22Rv1 (cell line): ENCODE results near the gene NRIP2.
"Not testable (repeated sequence)": the region's sequence is repeated elsewhere in the genome, so short reads cannot be mapped to it uniquely, and the experiment has no call there.

Source experiments
- H3K27ac ChIP-seq: fragments of 450-650 bp; 2 replicates; pipeline ENCODE4 v1.5.1; 2017
- ZFX ChIP-seq: fragments of 450-650 bp; IDR thresholded peaks from 2 replicates; pipeline ENCODE4 v1.6.1; 2017; ENCODE audit warnings: antibody characterized with exemption, borderline replicate concordance
- TF ChIP-seq, protein P1 (sequence below): fragments of 450-650 bp; IDR thresholded peaks from 2 replicates; pipeline ENCODE4 v1.5.1; 2017; ENCODE audit warnings: mild to moderate bottlenecking

NRIP2 gene

DNA sequence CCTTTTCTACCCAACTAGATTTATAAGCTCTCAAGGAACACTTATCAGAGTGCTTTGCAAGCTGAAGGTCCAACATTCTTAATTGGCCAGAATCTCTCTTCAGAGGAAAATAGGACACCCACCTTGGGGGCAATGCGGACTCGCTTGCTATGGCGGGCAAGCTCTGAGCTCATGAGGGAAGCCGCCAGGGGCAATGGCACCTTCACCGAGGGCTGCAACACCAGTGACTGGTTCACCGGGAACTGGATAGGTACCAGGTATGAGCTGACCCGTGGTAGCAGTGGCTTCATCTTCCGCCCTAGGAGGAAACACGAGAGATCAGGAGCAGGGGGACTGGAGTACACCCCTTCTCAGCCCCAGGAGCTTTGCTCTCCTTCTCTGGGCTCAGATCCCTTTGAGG lies 29.4 kb upstream of the NRIP2 start:
- TF ChIP-seq ZFX: no peak
- TF ChIP-seq, protein P1, sequence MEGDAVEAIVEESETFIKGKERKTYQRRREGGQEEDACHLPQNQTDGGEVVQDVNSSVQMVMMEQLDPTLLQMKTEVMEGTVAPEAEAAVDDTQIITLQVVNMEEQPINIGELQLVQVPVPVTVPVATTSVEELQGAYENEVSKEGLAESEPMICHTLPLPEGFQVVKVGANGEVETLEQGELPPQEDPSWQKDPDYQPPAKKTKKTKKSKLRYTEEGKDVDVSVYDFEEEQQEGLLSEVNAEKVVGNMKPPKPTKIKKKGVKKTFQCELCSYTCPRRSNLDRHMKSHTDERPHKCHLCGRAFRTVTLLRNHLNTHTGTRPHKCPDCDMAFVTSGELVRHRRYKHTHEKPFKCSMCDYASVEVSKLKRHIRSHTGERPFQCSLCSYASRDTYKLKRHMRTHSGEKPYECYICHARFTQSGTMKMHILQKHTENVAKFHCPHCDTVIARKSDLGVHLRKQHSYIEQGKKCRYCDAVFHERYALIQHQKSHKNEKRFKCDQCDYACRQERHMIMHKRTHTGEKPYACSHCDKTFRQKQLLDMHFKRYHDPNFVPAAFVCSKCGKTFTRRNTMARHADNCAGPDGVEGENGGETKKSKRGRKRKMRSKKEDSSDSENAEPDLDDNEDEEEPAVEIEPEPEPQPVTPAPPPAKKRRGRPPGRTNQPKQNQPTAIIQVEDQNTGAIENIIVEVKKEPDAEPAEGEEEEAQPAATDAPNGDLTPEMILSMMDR: no peak
- no peak overlapping the region for H3K27ac ChIP-seq

- H3K27ac ChIP-seq: not testable (repeated sequence)
Observed at GRCh38 chr12:2863402-2863801, 28.6 kb upstream of the NRIP2 start.

DNA sequence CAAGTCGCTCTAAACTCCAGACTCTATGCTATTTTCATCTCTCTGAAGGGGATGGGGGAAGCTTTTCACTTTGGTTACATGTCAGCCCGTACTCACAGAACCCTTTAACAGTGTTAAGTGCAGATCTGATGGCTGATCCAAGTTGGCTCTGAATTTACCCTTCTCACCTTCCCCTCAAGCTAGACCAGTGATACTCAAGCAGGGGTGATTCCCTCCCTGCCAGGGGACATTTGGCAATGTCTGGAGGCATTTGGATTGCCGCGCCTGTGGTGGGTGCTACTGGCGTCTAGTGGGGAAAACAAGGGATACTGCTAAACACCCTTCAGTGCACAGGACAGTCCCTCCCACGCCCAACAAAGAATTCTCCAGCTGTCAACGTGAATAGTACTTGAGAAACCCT lies 28.0 kb upstream of the NRIP2 start:
- no peak overlapping the region for H3K27ac ChIP-seq
- no peak for TF ChIP-seq ZFX
- TF ChIP-seq, protein P1: no peak

DNA sequence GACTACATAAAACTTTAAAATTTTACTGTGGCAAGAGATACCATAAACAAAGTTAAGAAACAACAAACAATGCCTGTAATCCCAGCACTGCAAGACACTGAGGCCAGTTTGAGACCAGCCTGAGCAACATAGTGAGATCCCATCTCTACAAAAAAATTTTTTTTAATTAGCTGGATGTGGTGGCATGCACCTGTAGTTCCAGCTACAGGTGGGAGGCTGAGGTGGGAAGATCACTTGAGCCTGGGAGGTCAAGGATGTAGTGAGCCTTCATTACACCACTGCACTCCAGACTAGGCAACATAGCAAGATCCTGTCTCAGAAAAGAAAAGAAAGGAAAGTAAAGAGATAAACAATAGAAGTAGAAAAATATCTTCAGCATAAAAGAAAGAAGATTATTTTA lies 25.3 kb upstream of the NRIP2 start:
- TF ChIP-seq, protein P1: no peak
- TF ChIP-seq ZFX: no peak
- H3K27ac ChIP-seq: no peak overlapping the region

DNA sequence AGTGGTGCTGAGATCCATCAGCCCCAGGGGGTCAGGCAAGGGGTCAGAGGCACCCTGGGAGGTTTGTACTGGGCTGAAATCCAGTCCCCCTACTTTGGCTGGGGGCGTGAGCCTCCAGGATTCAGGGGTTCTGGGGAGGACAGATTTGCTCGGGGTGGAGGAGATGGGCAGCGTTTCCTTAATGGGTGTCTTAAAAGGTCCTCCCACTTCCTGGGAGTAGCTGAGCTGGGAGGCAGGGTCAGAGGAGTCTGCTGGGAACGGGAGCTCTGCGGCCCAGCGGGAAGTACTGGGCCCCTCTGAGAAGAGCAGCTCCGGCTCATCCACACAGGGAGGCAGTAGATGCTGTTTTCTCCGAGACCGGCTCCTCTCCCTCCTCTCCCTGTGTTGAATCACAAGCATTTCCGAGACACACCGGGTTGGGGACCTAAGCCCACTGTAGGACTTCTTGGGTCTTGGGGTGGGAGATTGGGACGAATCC lies 24.1 kb upstream of the NRIP2 start:
- peak overlapping the region; percentile 29; the same call in 1 of the 2 replicates for H3K27ac ChIP-seq
- no peak for TF ChIP-seq ZFX
- TF ChIP-seq, protein P1: no peak

GRCh38 chr12:2858334-2858733 lies 23.5 kb upstream of the NRIP2 start:
- TF ChIP-seq ZFX: no peak
- TF ChIP-seq, protein P1: no peak
- peak overlapping the region; percentile 29; the same call in 1 of the 2 replicates for H3K27ac ChIP-seq

- TF ChIP-seq, protein P1: no peak
- TF ChIP-seq ZFX: no peak
- peak overlapping the region; percentile 29; the same call in 1 of the 2 replicates for H3K27ac ChIP-seq
Observed at GRCh38 chr12:2857576-2857975, 22.7 kb upstream of the NRIP2 start.

DNA sequence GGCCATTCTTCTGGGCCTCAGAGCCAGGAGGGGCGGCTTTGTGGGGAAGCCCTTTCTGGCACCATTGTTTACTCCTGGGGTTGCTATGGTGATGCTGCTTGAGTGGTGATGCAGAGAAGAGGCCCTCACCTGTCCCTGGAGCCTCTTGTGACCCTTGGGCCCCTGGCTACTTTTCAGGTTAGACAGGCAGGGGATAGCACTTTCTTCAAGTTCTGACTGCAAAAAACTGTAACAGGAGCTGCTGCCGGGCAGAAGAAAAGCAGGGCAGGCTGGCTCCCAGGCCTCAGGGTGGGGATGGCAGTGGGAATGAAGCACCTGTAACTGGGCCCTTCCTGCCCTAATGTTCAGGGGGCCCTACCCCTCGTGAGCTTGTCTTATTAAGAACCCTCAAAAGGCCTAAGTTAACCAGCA lies 22.2 kb upstream of the NRIP2 start, which contains the start of gene TEX52:
Gene TEX52 (minus strand): TSS at position 19 of the 411 bp plus-strand sequence. CDS start 13 bp downstream, at position 6.
- peak within 1 kb of the TSS; percentile 29; the same call in 1 of the 2 replicates for H3K27ac ChIP-seq
- no peak for TF ChIP-seq ZFX
- TF ChIP-seq, protein P1: no peak
